Parathyroid adenoma (tissue), 2 donors: Measurements from ENCODE around the gene A1CF.
"Not testable (repeated sequence)": the region's sequence is repeated elsewhere in the genome, so short reads cannot be mapped to it uniquely, and the experiment has no call there.

Experiments
- H2AFZ ChIP-seq: fragments of 300-600 bp; sonication (generic); one replicate; pipeline ENCODE4 v1.7.0; 2017; ENCODE audit warnings: antibody characterized with exemption, mild to moderate bottlenecking
- H3K27ac ChIP-seq: fragments of 300-600 bp; sonication (generic); one replicate; pipeline ENCODE4 v1.7.0; 2017
- H3K27me3 ChIP-seq: fragments of 300-600 bp; sonication (generic); one replicate; pipeline ENCODE4 v1.7.0; 2017; ENCODE audit warnings: low read length; ENCODE audit not compliant: control insufficient read depth, insufficient read depth
- H3K36me3 ChIP-seq: fragments of 300-600 bp; sonication (generic); one replicate; pipeline ENCODE4 v1.7.0; 2017; ENCODE audit warnings: low read length; ENCODE audit not compliant: control insufficient read depth, insufficient read depth
- H3K4me1 ChIP-seq: fragments of 300-600 bp; sonication (generic); one replicate; pipeline ENCODE4 v1.7.0; 2017; ENCODE audit warnings: control low read depth
- H3K4me2 ChIP-seq: fragments of 300-600 bp; sonication (generic); one replicate; pipeline ENCODE4 v1.7.0; 2017; ENCODE audit warnings: low read length
- H3K4me3 ChIP-seq: fragments of 300-600 bp; sonication (generic); one replicate; pipeline ENCODE4 v1.7.0; 2017; ENCODE audit warnings: low read depth, low read length
- H3K79me2 ChIP-seq: fragments of 300-600 bp; sonication (generic); one replicate; pipeline ENCODE4 v1.7.0; 2017; ENCODE audit warnings: control low read depth
- H3K9ac ChIP-seq: fragments of 300-600 bp; sonication (generic); one replicate; pipeline ENCODE4 v1.7.0; 2017; ENCODE audit warnings: mild to moderate bottlenecking
- H3K9me3 ChIP-seq: fragments of 300-600 bp; sonication (generic); one replicate; pipeline ENCODE4 v1.7.0; 2017; ENCODE audit warnings: low read length; ENCODE audit not compliant: control insufficient read depth
- TF ChIP-seq, protein P1 (sequence below): fragments of 300-600 bp; sonication (generic); IDR thresholded peaks from one replicate; pipeline ENCODE4 v1.7.0; 2017; ENCODE audit warnings: antibody characterized with exemption, mild to moderate bottlenecking
- donor health status: primary hyperparathyroidism.

The A1CF gene

DNA sequence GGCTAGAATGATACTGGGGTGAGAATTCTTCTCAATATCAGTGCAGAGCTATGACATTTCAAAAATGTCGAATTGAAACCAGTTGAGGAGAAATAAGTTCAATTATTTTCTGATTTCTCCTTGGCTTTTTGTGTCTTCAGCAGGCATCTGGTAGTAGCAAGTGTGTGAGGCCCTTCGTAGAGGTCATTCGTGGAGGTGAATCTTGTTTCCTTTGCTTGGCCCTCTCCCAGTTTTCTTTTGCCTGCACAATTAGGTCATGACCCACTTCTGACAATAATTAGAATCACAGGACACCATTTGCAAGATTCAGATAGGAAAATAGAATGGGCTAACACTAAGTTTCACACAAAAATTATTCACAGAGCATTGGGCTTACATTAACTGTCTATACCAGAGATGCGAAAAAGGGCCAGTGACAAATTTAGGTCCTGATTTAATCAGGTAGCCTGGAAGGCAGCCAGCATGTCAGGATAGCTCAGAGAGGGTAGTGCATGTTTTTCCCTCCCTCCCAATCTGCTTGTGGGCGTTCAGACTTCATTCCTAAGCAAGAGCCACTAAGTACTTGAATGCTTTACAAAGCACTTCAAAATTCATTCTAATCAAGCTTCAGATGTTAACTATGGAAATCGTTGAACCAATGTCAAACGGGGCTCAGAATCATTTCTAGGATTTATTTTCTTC is 24.0 kb upstream of the A1CF start:
- H3K27me3 ChIP-seq = no peaks in the 10 kb centered on the region
- no peak overlapping the region for H3K27ac ChIP-seq
- H3K9ac ChIP-seq = no peak overlapping the region
- H2AFZ ChIP-seq = no peak overlapping the region
- no peaks in the 10 kb centered on the region for H3K9me3 ChIP-seq
- no peaks in the 10 kb centered on the region for H3K4me1 ChIP-seq
- no peaks in the 10 kb centered on the region for H3K36me3 ChIP-seq
- H3K4me2 ChIP-seq = no peak overlapping the region
- no peaks in the 10 kb centered on the region for H3K79me2 ChIP-seq
- TF ChIP-seq, protein P1, sequence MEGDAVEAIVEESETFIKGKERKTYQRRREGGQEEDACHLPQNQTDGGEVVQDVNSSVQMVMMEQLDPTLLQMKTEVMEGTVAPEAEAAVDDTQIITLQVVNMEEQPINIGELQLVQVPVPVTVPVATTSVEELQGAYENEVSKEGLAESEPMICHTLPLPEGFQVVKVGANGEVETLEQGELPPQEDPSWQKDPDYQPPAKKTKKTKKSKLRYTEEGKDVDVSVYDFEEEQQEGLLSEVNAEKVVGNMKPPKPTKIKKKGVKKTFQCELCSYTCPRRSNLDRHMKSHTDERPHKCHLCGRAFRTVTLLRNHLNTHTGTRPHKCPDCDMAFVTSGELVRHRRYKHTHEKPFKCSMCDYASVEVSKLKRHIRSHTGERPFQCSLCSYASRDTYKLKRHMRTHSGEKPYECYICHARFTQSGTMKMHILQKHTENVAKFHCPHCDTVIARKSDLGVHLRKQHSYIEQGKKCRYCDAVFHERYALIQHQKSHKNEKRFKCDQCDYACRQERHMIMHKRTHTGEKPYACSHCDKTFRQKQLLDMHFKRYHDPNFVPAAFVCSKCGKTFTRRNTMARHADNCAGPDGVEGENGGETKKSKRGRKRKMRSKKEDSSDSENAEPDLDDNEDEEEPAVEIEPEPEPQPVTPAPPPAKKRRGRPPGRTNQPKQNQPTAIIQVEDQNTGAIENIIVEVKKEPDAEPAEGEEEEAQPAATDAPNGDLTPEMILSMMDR = no peak
- no peak overlapping the region for H3K4me3 ChIP-seq

DNA sequence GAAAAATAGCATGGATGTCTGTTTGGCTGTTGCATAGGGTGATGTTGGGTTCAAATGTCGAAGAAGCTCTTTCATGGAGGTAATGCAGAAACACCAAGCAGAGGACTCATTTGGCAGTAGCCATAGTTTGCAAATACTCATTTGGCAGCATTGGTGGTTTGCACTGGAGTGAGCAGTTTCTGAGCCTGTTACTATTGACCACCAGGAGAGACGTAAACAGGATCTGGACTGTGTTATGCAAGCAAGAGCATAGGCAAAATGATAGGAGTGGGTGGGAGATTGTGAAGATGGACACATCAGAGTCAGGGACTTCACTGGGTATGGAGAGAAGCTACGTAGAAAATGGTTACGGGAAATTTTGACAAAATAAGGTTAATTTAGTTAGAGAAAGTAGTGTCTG is 22.9 kb upstream of the A1CF start:
- H3K4me2 ChIP-seq = no peak overlapping the region
- H3K4me3 ChIP-seq = no peak overlapping the region
- H3K36me3 ChIP-seq = no peaks in the 10 kb centered on the region
- no peaks in the 10 kb centered on the region for H3K79me2 ChIP-seq
- H3K9me3 ChIP-seq = no peaks in the 10 kb centered on the region
- no peaks in the 10 kb centered on the region for H3K4me1 ChIP-seq
- H3K27me3 ChIP-seq = no peaks in the 10 kb centered on the region
- no peak overlapping the region for H3K27ac ChIP-seq
- TF ChIP-seq, protein P1 = no peak
- no peak overlapping the region for H3K9ac ChIP-seq
- H2AFZ ChIP-seq = no peak overlapping the region

DNA sequence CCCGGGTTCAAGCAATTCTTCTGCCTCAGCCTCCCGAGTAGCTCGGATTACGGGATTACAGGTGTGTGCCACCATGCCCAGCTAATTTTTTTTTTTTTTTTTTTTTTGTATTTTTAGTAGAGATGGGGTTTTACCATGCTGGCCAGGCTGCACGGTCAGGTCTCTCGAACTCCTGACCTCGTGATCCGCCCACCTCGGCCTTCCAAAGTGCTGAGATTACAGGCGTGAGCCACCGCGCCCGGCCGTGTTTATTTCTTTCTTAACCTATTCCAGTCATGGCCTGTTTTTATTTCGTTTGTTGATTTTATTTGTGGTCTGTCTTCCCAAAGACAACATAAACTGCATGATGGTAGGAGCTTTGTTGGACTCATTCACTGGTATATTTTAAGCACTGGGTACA is 20.4 kb upstream of the A1CF start:
- H3K9ac ChIP-seq, H3K36me3 ChIP-seq, H3K9me3 ChIP-seq, H2AFZ ChIP-seq, H3K4me3 ChIP-seq, H3K4me1 ChIP-seq, H3K4me2 ChIP-seq, H3K27me3 ChIP-seq, H3K79me2 ChIP-seq, H3K27ac ChIP-seq: not testable (repeated sequence)

DNA sequence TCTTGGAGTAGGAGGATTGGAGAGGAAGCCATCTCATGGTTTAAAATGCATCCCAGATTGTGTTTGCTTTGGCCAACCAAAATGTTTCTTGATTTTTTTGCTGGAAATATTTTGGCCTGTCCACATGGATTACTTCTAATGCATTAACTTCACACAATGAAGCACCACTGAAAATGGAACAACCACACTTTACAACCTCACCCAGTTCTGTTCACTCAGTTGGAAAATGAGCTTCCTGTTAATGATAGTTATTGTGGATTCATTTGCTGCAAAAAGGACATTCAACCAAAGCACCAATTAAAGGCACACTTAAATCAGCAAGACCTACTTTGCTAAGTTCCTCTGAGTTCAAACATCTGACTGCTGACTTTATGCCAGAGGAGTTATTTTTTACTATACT is 11.3 kb upstream of the A1CF start:
- H3K4me1 ChIP-seq = no peaks in the 10 kb centered on the region
- H3K27ac ChIP-seq = no peak overlapping the region
- TF ChIP-seq, protein P1 = no peak

DNA sequence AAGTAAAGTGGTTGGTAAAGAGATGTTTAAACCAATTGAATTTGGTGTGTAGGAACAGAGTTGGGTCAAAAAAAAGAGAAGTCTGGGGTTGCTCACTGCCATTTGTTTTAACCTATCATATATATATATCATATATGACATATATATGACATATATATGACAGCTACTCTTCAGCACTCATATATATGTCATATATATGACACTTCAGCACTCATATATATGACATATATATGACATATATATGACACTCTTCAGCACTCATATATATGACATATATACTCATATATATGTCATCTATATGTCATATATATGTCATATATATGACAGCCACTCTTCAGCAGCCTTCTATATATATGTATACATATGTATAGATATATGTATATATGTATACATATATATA is 8.9 kb upstream of the A1CF start:
- H3K4me2 ChIP-seq = no peak overlapping the region
- H3K36me3 ChIP-seq = no peaks in the 10 kb centered on the region
- TF ChIP-seq, protein P1 = no peak
- H3K4me1 ChIP-seq = no peaks in the 10 kb centered on the region
- no peaks in the 10 kb centered on the region for H3K79me2 ChIP-seq
- H2AFZ ChIP-seq = no peak overlapping the region
- H3K27ac ChIP-seq = no peak overlapping the region
- no peak overlapping the region for H3K9ac ChIP-seq
- no peaks in the 10 kb centered on the region for H3K9me3 ChIP-seq
- H3K4me3 ChIP-seq = no peak overlapping the region
- no peaks in the 10 kb centered on the region for H3K27me3 ChIP-seq

More for the DNA sequence above, 11.3 kb upstream of the A1CF start:
- H3K9me3 ChIP-seq = no peaks in the 10 kb centered on the region
- H3K9ac ChIP-seq = no peak overlapping the region
- H3K4me2 ChIP-seq = no peak overlapping the region
- H3K27me3 ChIP-seq = no peaks in the 10 kb centered on the region
- no peak overlapping the region for H2AFZ ChIP-seq
- no peaks in the 10 kb centered on the region for H3K79me2 ChIP-seq
- no peaks in the 10 kb centered on the region for H3K36me3 ChIP-seq
- H3K4me3 ChIP-seq = no peak overlapping the region
